Astrocyte (in vitro differentiated cells and primary cell): Measurements from ENCODE around the gene SHB. TPM values are rescaled to one million over a fixed set of nuclear protein-coding genes. Genes with fewer than 3 reads are reported as not detected.

Experiments
- DNase-seq: peaks from one replicate; pipeline ENCODE4 v3.0.0-alpha.2; 2010; ENCODE audit warnings: low read depth
- FAIRE-seq: peaks from 2 replicates; lab custom pipeline; 2011; peaks lifted over from hg19 to GRCh38; lab: Jason Lieb, UNC
- H2AFZ ChIP-seq: 2 replicates; pipeline ENCODE4 v1.6.0; 2012; ENCODE audit warnings: low read depth, low read length, inconsistent platforms
- H3K27ac ChIP-seq: 2 replicates; pipeline ENCODE4 v1.5.1; 2011; ENCODE audit warnings: low read depth, low read length, inconsistent platforms
- H3K27me3 ChIP-seq: 2 replicates; pipeline ENCODE4 v1.6.0; 2011; ENCODE audit warnings: low read length, inconsistent platforms; ENCODE audit not compliant: insufficient read depth
- H3K36me3 ChIP-seq: 2 replicates; pipeline ENCODE4 v1.5.1; 2011; ENCODE audit warnings: low read length, inconsistent platforms; ENCODE audit not compliant: insufficient read depth
- H3K4me1 ChIP-seq: 2 replicates; pipeline ENCODE4 v1.5.1; 2011; ENCODE audit warnings: low read length, inconsistent platforms; ENCODE audit not compliant: insufficient read depth
- H3K4me2 ChIP-seq: 2 replicates; pipeline ENCODE4 v1.6.0; 2012; ENCODE audit warnings: low read length, inconsistent platforms
- H3K4me3 ChIP-seq: 2 replicates; pipeline ENCODE4 v1.5.1; 2011; ENCODE audit warnings: low read depth, mild to moderate bottlenecking, low read length, inconsistent platforms; ENCODE audit not compliant: insufficient read depth
- H3K79me2 ChIP-seq: 2 replicates; pipeline ENCODE4 v1.6.0; 2012; ENCODE audit warnings: mild to moderate bottlenecking, low read length, inconsistent platforms; ENCODE audit not compliant: insufficient read depth
- H3K9ac ChIP-seq: 2 replicates; pipeline ENCODE4 v1.6.0; 2012; ENCODE audit warnings: mild to moderate bottlenecking, low read length, inconsistent platforms
- H3K9me3 ChIP-seq: 2 replicates; pipeline ENCODE4 v1.5.1; 2012; ENCODE audit warnings: low read depth, mild to moderate bottlenecking, low read length, inconsistent platforms; ENCODE audit not compliant: insufficient read depth
- H4K20me1 ChIP-seq: 2 replicates; pipeline ENCODE4 v1.6.0; 2012; ENCODE audit warnings: low read length, inconsistent platforms; ENCODE audit not compliant: insufficient read depth
- H3K27ac Mint-ChIP-seq: one replicate; pipeline ENCODE4 v1.8.0; 2021; ENCODE audit warnings: mild to moderate bottlenecking, mixed read lengths; ENCODE audit not compliant: unreplicated experiment
- H3K27me3 Mint-ChIP-seq: one replicate; pipeline ENCODE4 v1.8.0; 2021; ENCODE audit warnings: low read depth, mixed read lengths; ENCODE audit not compliant: unreplicated experiment
- H3K36me3 Mint-ChIP-seq: one replicate; pipeline ENCODE4 v1.8.0; 2021; ENCODE audit warnings: low read depth, mixed read lengths; ENCODE audit not compliant: unreplicated experiment
- H3K4me1 Mint-ChIP-seq: one replicate; pipeline ENCODE4 v1.8.0; 2021; ENCODE audit warnings: low read depth, mixed read lengths; ENCODE audit not compliant: unreplicated experiment
- H3K4me3 Mint-ChIP-seq: one replicate; pipeline ENCODE4 v1.8.0; 2021; ENCODE audit warnings: mild to moderate bottlenecking, moderate library complexity, mixed read lengths; ENCODE audit not compliant: unreplicated experiment
- H3K9me3 Mint-ChIP-seq: one replicate; pipeline ENCODE4 v1.8.0; 2021; ENCODE audit warnings: mild to moderate bottlenecking, mixed read lengths; ENCODE audit not compliant: unreplicated experiment
- CTCF ChIP-seq: IDR thresholded peaks from 2 replicates; pipeline ENCODE4 v1.5.1; 2011; ENCODE audit warnings: low read depth, mild to moderate bottlenecking, inconsistent platforms, low read length, moderate library complexity; ENCODE audit not compliant: insufficient read depth
- EZH2 ChIP-seq: IDR thresholded peaks from 2 replicates; pipeline ENCODE4 v1.6.1; 2012; ENCODE audit warnings: mild to moderate bottlenecking, low read length, inconsistent platforms; ENCODE audit not compliant: insufficient read depth
- total RNA-seq: library from RNA; stranded (reverse); gene quantifications from 2 replicates; pipeline ENCODE4 v1.2.1, GENCODE V29; 2021

Gene SHB
- total RNA-seq, 1 donor from 2014 or later: 53.4 TPM

DNA sequence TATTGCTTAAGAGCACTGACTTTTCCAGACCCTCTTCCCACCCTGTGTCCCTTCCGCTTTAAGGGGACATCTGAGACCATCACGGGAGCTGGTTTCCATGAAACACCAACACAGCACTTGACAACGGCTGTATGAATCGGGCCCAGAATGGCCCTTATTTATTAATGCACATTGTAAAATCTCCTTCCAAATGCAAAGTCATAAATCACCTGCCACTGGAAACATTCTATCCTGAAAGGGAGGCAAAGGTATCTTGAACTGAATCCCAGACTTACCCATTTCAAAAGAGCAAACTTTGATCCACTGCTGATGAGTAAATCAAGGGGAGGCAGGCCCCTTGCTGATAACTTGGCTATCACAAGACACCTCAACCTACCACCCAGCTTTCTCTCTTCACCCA, 37.4 kb downstream of the SHB start:
- H3K4me3 Mint-ChIP-seq: no peak overlapping the region
- no peaks in the 10 kb centered on the region for H3K9me3 ChIP-seq
- H3K79me2 ChIP-seq: peaks cover 100% of the 10 kb centered on the region
- H3K27me3 Mint-ChIP-seq: no peaks in the 10 kb centered on the region
- H3K27me3 ChIP-seq: no peaks in the 10 kb centered on the region
- H3K4me1 ChIP-seq: peaks cover 31% of the 10 kb centered on the region
- no peak overlapping the region for H3K27ac ChIP-seq
- no peak overlapping the region for H3K9ac ChIP-seq
- H3K27ac Mint-ChIP-seq: no peak overlapping the region
- DNase-seq (no peak), FAIRE-seq (no peak)
- H3K36me3 Mint-ChIP-seq: no peaks in the 10 kb centered on the region
- no peak overlapping the region for H2AFZ ChIP-seq
- H3K4me1 Mint-ChIP-seq: peaks cover 74% of the 10 kb centered on the region
- H3K4me2 ChIP-seq: no peak overlapping the region
- H3K4me3 ChIP-seq: no peak overlapping the region
- H3K9me3 Mint-ChIP-seq: no peaks in the 10 kb centered on the region
- TF ChIP-seq CTCF (no peak), EZH2 (no peak)
- peaks cover 68% of the 10 kb centered on the region for H4K20me1 ChIP-seq
- no peaks in the 10 kb centered on the region for H3K36me3 ChIP-seq

DNA sequence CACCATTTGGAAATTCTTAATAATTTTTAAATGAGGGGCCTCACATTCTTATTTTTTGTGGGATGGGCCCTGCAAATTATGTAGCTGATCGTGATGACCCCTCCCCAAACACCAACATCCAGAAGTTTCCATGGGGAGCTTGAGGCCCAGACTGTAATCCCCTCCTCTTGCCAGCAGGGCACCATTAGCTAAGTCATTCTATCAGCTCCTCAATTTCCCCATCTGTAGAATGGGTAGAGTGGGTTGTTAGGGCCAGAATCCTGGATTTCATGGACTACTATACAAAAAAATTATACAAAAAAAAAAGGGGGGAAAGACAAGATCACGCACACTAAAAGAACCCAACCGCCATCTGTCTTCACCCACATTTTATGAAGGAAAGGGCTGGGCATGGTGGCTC, 38.4 kb downstream of the SHB start:
- Histone ChIP-seq H3K4me1 (peaks cover 30% of the 10 kb centered on the region), H3K9me3 (no peaks in the 10 kb centered on the region), H2AFZ (no peak overlapping the region), H3K4me2 (no peak overlapping the region), H3K36me3 (no peaks in the 10 kb centered on the region), H3K79me2 (peaks cover 94% of the 10 kb centered on the region), H3K9ac (no peak overlapping the region), H3K27ac (no peak overlapping the region), H4K20me1 (peaks cover 61% of the 10 kb centered on the region), H3K4me3 (no peak overlapping the region), H3K27me3 (no peaks in the 10 kb centered on the region)
- no peak overlapping the region for H3K4me3 Mint-ChIP-seq
- H3K27me3 Mint-ChIP-seq: no peaks in the 10 kb centered on the region
- DNase-seq (no peak), FAIRE-seq (no peak)
- no peaks in the 10 kb centered on the region for H3K9me3 Mint-ChIP-seq
- H3K36me3 Mint-ChIP-seq: no peaks in the 10 kb centered on the region
- H3K4me1 Mint-ChIP-seq: peaks cover 74% of the 10 kb centered on the region
- no peak for TF ChIP-seq CTCF
- TF ChIP-seq EZH2: no peak
- H3K27ac Mint-ChIP-seq: no peak overlapping the region

DNA sequence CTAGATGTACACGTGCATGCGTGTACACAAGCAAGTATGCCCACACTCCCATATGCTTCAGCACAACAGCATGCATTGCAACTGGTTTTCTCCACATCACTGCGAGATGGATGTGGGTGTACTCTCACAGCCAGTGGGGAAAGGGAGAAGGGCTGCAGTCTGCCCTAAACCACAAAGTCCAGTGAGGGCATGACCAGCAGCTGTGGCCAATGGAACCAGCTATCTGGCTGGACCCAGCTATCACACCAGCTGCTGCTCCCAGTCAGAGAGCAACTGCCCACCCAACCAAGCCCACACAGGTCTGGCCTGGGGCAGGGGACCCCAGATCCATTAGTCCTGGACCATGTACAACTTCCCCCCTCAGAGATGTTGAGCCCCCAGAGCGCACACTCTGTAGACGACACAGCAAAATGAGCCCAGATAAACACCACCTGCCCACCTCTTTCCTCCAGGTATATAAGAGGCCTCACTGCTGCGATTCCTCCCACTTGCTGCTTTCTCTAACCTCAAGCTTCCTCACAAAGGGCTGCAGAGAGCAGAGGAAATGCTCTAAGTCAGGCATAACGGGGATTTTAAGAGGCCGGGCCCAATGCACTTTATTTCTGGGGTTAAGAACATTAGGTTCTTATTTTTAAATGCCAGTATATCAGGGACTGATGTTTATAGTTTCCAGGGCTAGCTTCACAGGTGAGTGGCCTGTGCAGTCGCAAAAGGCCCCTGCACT, 39.0 kb downstream of the SHB start:
- H3K36me3 Mint-ChIP-seq: no peaks in the 10 kb centered on the region
- H3K4me3 ChIP-seq: no peak overlapping the region
- no peak overlapping the region for H3K4me2 ChIP-seq
- no peaks in the 10 kb centered on the region for H3K27me3 ChIP-seq
- H3K9me3 ChIP-seq: no peaks in the 10 kb centered on the region
- H3K4me3 Mint-ChIP-seq: no peak overlapping the region
- peaks cover 94% of the 10 kb centered on the region for H3K79me2 ChIP-seq
- no peaks in the 10 kb centered on the region for H3K36me3 ChIP-seq
- no peak overlapping the region for H2AFZ ChIP-seq
- DNase-seq (no peak), FAIRE-seq (no peak)
- H3K27me3 Mint-ChIP-seq: no peaks in the 10 kb centered on the region
- peak overlapping the region; percentile 63 for H3K27ac Mint-ChIP-seq
- no peak for TF ChIP-seq EZH2
- no peak for TF ChIP-seq CTCF
- peaks cover 74% of the 10 kb centered on the region for H3K4me1 Mint-ChIP-seq
- peaks cover 32% of the 10 kb centered on the region for H3K4me1 ChIP-seq
- H3K9me3 Mint-ChIP-seq: no peaks in the 10 kb centered on the region
- H4K20me1 ChIP-seq: peaks cover 55% of the 10 kb centered on the region
- no peak overlapping the region for H3K9ac ChIP-seq
- no peak overlapping the region for H3K27ac ChIP-seq
